HepG2 (cell line): ENCODE results near the gene WSB1. TPM values are rescaled to one million over a fixed set of nuclear protein-coding genes. Genes with fewer than 3 reads are reported as not detected.

Source experiments
- ARID3A ChIP-seq: IDR thresholded peaks from 2 replicates; pipeline ENCODE4 v1.6.1; 2012; ENCODE audit warnings: low read depth, low read length, improper control_type of control experiment
- FOXK2 ChIP-seq: fragments of 450-650 bp; IDR thresholded peaks from 2 replicates; pipeline ENCODE4 v1.6.1; 2016
- GATAD2A ChIP-seq: IDR thresholded peaks from 2 replicates; pipeline ENCODE4 v1.6.1; 2016
- HINFP ChIP-seq: sonication (generic); formaldehyde crosslinking; IDR thresholded peaks from 2 replicates; pipeline ENCODE4 v1.4.0; 2020; ENCODE audit warnings: low read depth, mild to moderate bottlenecking, missing genetic modification reagents
- HMGXB3 ChIP-seq: sonication (generic); formaldehyde crosslinking; IDR thresholded peaks from 2 replicates; pipeline ENCODE4 v1.4.0; 2020; ENCODE audit warnings: missing genetic modification reagents, borderline replicate concordance
- HNF1A ChIP-seq, 2 experiments: sonication (generic) in 1 of 2; formaldehyde crosslinking in 1 of 2; IDR thresholded peaks; 2 replicates each; pipeline versions ENCODE4 v1.4.0 to v1.6.1; 2016 to 2020; ENCODE audit warnings: borderline replicate concordance in 1 of 2, low read depth in 1 of 2, mild to moderate bottlenecking in 1 of 2, missing genetic modification reagents in 1 of 2
- HNRNPL ChIP-seq: fragments of 200-400 bp; formaldehyde crosslinking; IDR thresholded peaks from 2 replicates; pipeline ENCODE4 v1.6.1; 2017; ENCODE audit warnings: mild to moderate bottlenecking, low read depth, low read length
- KAT2B ChIP-seq: fragments of 150-350 bp; IDR thresholded peaks from 2 replicates; pipeline ENCODE4 v1.6.1; 2014; ENCODE audit warnings: low read depth, low read length, borderline replicate concordance
- MAFK ChIP-seq, 2 experiments: IDR thresholded peaks in 1 of 2; conservative IDR thresholded peaks in 1 of 2; 2 replicates each; pipeline ENCODE4 v1.6.1; 2011; ENCODE audit warnings: improper control_type of control experiment in 2 of 2, low read length in 2 of 2
- MBD4 ChIP-seq: IDR thresholded peaks from 2 replicates; pipeline ENCODE4 v1.6.1; 2012; ENCODE audit warnings: low read length, inconsistent platforms, borderline replicate concordance
- MIXL1 ChIP-seq: IDR thresholded peaks from 2 replicates; pipeline ENCODE4 v1.6.1; 2016
- RBM22 ChIP-seq: fragments of 200-400 bp; formaldehyde crosslinking; optimal IDR thresholded peaks from 2 replicates; pipeline ENCODE3; 2017; ENCODE audit warnings: mild to moderate bottlenecking, low read length, moderate library complexity
- SNAI1 ChIP-seq: sonication (generic); formaldehyde crosslinking; IDR thresholded peaks from 2 replicates; pipeline ENCODE4 v1.5.0; 2020; ENCODE audit warnings: mild to moderate bottlenecking, missing genetic modification reagents, borderline replicate concordance
- TEAD3 ChIP-seq: optimal IDR thresholded peaks from 2 replicates; pipeline ENCODE3; 2016; ENCODE audit warnings: borderline replicate concordance
- TEF ChIP-seq: sonication (generic); formaldehyde crosslinking; IDR thresholded peaks from 2 replicates; pipeline ENCODE4 v1.5.0; 2020; ENCODE audit warnings: missing genetic modification reagents
- ZBTB20 ChIP-seq: sonication (generic); formaldehyde crosslinking; IDR thresholded peaks from 2 replicates; pipeline ENCODE4 v1.8.1; 2023; ENCODE audit warnings: missing genetic modification reagents, low read depth, mild to moderate bottlenecking, borderline replicate concordance
- ZNF354B ChIP-seq: sonication (generic); formaldehyde crosslinking; IDR thresholded peaks from 2 replicates; pipeline ENCODE4 v1.8.0; 2022; ENCODE audit warnings: mild to moderate bottlenecking, missing genetic modification reagents
- ZNF792 ChIP-seq: IDR thresholded peaks from 2 replicates; pipeline ENCODE4 v1.6.1; 2016
- ZSCAN30 ChIP-seq: sonication (generic); formaldehyde crosslinking; IDR thresholded peaks from 2 replicates; pipeline ENCODE4 v1.5.0; 2020; ENCODE audit warnings: mild to moderate bottlenecking, missing genetic modification reagents
- polyA plus RNA-seq, 8 experiments: library from polyadenylated mRNA; depleted of rRNA in 3 of 8; stranded (reverse) in 7 of 8; unstranded in 1 of 8; fragments of >200 nt; fragmentation: Illumina TruSeq in 4 of 8; extraction: Trizol in 4 of 8; gene quantifications; 2 replicates each; pipeline versions ENCODE4 v1.2.1 to v1.2.3, GENCODE V29; 2011 to 2016; ENCODE audit warnings: low read depth in 4 of 8, missing spikeins in 1 of 8, mixed read lengths in 1 of 8; ENCODE audit not compliant: insufficient read depth in 1 of 8
- total RNA-seq, 5 experiments: library from RNA; depleted of rRNA; stranded (reverse); fragments of >200 nt; fragmentation: Illumina TruSeq; extraction: Trizol; gene quantifications; 2 replicates each; pipeline ENCODE4 v1.2.3, GENCODE V29; 2016; ENCODE audit warnings: low read depth in 1 of 5

The WSB1 gene
- total and polyA plus RNA-seq, 2 of the 13 experiments (the other 11 are each of a cell fraction or from before 2014, with no cell fraction given): 81.3 to 294 TPM

GRCh38 chr17:27265333-27265732 lies 28.6 kb upstream of the WSB1 start (continued):
- no peak for TF ChIP-seq MAFK (conservative IDR thresholded peaks at IDR 0.05 in 1 of 2, IDR thresholded peaks at IDR 0.05 in 1 of 2; ENCODE audit: low read length in 2 of 2)
- no peak for TF ChIP-seq HNRNPL
- peak; percentile 86 for TF ChIP-seq GATAD2A (CRISPR knock-in tag)
- no peak for TF ChIP-seq HMGXB3 (CRISPR knock-in tag)
- TF ChIP-seq RBM22: no peak
- TF ChIP-seq ARID3A: peak; percentile 72
- no peak for TF ChIP-seq ZBTB20
- TF ChIP-seq KAT2B: no peak
- no peak for TF ChIP-seq HINFP (CRISPR knock-in tag)
- TF ChIP-seq TEAD3 (CRISPR knock-in tag): peak; percentile 55
- no peak for TF ChIP-seq MIXL1
- no peak for TF ChIP-seq ZSCAN30 (CRISPR knock-in tag)
- no peak for TF ChIP-seq SNAI1 (CRISPR knock-in tag)
- 0 out of 2 replicates have a peak, but pooled peaks have one; percentile 36 for TF ChIP-seq ZNF792 (CRISPR knock-in tag)
- no peak for TF ChIP-seq HNF1A (IDR thresholded peaks at IDR 0.05; ENCODE audit: low read depth)
- TF ChIP-seq HNF1A (CRISPR knock-in tag; IDR thresholded peaks at IDR 0.05; ENCODE audit: borderline replicate concordance): peak; percentile 46; the same call in 1 of the 2 replicates
- no peak for TF ChIP-seq FOXK2
- no peak for TF ChIP-seq TEF (CRISPR knock-in tag)
- TF ChIP-seq MBD4: no peak
- TF ChIP-seq ZNF354B (CRISPR knock-in tag): no peak
